Epidermal melanocyte (primary cell): ENCODE data around the gene C19orf53.
"Not testable (repeated sequence)": the region's sequence is repeated elsewhere in the genome, so short reads cannot be mapped to it uniquely, and the experiment has no call there.

Experiments used
- DNase-seq: peaks from one replicate; pipeline ENCODE4 v3.0.0; 2011; ENCODE audit warnings: low spot score; ENCODE audit not compliant: insufficient read length

The C19orf53 gene

DNA sequence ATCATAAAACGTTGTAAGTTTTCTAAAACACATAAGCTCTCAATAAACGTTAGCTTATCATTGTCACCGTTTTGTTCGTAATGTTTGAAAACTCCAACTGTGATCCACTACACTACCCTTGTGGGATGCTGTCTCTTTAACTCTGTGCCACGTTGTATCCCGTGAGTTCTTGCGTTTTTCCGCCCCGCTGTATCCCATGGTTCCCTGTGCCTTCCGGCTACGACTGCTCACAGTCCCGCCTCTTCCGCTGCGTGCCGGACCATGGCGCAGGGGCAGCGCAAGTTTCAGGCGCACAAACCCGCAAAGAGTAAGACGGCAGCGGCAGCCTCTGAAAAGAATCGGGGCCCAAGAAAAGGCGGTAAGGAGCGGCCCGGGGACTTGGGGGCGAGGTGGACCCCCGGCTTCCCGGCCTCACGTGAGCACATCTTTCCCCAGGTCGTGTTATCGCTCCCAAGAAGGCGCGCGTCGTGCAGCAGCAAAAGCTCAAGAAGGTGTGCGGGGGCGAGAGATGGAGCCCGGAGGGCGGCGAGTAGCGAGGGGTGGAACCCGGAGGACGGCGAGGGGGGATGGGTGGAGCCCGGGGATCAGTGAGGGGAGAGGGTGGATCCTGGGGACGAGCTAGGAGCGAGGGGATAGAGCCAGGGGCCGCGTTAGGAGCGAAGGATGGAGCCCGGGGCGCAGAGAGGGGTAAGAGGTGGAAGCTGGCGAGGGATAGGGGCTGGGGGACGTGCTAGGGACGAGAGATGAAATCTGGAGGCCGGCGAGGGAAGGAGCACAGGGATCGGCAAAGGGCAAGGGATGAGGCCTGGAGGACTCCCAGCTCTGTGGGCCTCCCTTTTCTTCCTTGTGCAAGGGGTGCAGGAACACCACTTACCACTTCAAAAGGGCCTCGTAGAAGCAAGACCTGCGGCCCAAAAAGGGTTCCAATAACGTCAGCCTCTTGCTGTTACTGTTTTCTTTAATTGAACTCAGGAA, at the start of gene C19orf53:
Gene C19orf53 (plus strand): TSS at position 240 of the 975 bp plus-strand sequence. CDS start 22 bp downstream, at position 262.
- peak; percentile 98 for DNase-seq

DNA sequence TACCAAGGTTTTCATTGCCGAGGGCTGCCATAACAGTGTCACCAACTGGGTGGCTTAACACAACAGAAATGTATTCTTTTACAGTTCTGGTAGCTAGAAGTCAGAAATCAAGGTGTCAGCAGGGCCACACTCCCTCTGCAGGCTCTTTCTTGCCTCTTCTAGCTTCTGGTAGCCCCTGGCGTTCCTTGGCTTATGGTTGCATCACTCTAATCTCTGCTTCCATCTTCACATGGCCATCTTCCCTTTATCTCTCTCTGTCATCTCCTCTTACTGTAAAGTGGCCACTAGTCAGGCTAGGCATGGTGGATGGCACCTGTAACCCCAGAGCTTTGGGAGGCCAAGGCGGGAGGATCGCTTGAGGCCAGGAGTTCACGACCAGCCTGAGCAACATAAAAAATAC, 47.9 kb upstream of the C19orf53 start:
- DNase-seq = no peak

DNA sequence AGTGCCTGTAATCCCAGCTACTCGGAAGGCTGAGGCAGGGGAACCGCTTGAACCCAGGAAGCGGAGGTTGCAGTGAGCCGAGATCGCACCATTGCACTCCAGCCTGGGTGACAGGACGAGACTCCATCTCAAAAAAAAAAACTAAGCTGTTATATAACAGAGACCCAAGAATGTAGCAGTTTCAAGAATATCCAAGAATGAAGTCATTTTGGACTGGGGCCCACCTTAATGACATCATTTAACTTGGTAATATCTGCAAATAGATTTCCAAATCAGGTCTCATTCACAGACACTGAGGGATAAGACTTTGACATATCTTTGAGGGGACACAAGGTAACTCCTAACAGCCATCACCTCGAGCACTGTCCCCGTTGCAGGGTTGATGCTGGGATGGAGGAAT, 46.5 kb upstream of the C19orf53 start:
- DNase-seq = no peak

DNA sequence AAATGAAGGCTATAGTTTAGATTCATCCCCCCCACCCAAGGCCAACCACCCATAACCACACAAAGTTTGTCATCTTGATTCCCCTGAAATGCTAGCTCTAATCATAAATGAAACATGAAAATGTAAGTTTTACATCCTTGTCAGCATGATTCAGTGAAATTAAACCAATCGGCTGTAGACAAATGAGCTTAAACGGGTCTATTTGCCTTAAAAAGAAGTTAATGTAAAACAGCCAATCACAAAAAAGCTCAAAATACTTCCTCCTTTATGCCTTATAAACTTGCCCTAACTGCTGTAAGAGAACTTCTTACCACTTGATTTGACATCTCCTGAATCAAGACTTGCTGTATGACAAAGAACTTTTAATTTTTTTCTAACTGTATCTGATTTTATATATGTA, 44.4 kb upstream of the C19orf53 start:
- no peak for DNase-seq

DNA sequence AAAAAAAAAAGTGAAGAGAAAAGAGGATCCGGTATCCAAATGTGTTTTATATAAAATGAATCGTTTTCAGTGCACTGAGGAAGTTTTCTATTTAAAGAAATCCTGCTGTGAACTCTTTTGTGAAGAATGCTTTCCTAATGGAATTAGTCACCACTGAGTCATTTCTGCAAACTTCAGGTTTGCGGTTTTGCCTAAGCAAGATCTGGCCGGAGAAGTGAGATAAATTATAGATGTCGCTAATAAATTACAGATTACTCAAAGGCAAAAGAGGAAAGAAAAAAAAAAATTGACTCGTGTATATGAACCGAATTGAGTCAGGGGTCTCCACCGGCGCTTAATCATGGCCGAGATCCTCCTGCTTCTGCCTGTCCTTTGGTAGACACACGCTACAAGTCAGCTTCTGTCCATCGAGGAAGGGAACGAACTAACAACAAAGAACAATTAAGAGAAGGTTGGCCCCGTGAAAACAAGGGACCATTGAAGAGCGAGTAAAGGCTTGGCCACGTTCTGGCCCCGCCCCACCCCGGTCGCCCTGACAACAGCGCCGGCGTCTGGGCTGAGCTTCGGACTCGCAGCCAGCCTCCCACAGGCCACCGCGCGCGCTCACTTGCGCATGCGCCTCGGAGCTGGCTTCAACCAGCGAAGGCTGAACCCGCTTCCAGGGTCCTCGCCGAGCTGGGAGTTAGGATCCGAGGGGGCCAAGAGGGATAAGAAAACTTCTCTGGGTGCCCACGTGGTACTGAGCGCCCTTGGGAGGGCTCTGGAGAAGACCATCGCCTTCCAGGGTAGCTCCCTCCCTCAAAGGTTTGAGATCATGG, 42.9 kb upstream of the C19orf53 start:
- peak; percentile 96 for DNase-seq

DNA sequence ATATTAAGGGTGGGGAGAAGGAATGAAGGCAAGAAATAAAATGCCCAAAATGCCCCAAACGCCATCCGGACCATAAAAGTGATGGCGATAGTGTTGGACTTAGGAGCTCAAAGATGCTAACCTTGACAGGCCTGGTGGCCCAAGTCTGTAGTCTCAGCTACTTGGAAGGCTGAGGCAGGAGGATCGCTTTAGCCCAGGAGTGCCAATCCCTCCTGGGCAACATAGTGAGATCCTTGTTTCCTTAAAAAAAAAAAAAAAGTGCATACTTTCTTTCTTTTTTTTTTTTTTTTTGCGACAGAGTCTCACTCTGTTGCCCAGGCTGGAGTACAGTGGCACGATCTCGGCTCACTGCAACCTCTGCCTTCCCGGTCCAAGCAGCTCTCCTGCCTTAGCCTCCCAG, 41.9 kb upstream of the C19orf53 start:
- no peak for DNase-seq

DNA sequence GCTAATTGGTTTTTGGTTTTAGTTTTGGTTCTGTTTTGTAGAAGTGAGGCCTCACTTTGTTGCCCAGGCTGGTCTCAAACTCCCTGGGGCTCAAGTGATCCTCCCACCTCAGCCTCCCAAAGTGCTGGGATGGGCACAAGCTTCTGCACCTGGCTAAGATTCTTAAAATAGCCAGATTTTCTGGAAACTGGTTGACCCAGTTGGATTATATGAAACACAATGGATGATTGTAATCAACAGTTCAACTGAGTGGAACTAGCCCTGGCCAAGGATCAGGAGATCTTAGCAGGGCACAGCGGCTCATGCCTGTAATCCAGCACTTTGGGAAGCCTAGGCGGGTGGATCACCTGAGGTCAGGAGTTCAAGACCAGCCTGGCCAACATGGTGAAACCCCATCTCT, 39.5 kb upstream of the C19orf53 start:
- DNase-seq = no peak

DNA sequence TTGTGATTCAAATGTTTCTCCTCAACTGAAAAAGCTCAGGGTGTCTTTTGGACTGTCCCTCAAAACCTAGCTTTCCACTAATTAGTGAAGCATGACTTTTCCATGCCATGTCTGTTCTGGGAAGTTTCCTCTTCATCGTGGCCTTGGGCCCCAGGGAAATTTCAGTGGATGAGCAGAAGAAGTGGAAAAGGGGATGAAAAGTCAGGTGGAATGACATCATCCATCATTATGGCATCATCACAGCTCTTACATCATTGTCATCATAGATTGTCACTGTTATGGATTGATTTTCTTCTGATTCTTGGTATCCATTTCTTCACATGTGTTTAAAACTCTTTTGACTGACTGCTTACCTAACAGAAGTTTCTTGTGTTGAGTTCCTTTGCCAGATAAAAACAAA, 36.2 kb upstream of the C19orf53 start:
- no peak for DNase-seq

DNA sequence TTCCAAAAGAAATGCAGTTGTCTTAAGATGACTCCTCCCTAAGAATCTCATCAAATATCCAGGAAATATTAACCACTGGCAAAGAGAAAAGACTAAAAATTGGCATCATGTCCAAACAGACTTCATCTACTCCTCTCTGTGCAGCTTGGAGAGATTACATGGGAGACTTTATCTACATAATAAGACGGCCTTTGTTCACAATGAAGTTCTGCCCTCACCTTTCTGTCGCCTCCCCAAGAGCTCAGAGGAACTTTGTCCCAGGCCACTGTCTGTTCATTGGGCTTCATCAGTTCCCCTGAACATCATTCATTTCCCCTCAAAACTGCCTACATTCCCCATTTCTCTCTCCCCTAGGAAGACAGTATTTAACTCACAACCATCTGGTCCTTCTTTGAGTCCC, 32.4 kb upstream of the C19orf53 start:
- no peak for DNase-seq

DNA sequence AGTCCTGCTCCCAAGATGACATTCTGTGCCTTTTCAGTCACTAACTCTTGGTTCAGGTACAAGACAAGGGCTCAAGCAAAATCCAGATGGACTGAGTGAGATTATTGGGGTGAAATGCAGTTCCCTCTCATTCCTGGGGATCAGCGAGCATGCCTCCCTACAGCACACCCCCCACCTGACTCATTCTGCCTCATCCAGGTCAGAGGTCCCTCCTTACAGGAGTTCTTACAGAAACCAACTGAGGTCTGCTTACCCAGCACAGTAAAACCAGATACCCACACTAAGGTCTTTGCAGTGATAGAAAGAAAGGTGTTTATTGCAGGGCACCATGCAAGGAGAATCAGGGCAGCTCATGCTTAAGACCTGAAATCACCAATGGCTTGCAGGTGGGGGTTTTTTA, 31.5 kb upstream of the C19orf53 start:
- no peak for DNase-seq

DNA sequence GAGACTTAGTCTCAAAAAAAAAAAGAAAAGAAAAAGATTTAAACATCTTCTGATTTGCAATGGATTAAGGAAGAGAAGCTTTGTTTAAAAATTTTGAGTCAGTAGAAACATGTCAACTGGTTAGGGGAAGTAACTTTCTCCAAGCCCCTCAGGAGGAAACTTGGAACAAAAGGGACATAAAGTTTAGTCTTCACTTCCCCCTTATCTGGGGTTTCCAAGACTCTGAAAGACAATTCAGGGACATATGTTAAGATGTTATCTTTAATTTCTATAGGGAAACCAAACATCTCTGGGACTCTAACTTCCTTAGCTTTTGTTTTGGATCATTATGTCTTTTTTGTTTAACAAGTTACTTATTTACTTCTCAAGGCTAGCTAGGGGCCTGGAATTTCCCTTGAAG, 30.1 kb upstream of the C19orf53 start:
- no peak for DNase-seq

DNA sequence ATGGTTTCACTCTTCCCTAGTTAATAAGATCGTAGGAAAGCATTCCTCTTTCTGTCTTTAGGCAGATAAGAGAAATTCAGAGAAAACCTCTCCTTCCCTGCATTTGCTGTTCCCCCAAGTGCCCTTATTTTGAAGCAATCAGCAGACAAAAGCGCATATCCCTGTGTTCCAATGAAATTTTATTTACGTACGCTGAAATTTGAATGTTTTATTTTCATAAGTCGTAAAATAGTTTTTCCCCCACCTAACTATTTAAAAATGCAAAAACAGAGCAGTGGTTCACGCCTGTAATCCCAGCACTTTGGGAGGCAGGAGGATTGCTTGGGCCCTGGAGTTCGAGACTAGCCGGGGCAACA, 27.2 kb upstream of the C19orf53 start:
- no peak for DNase-seq

DNA sequence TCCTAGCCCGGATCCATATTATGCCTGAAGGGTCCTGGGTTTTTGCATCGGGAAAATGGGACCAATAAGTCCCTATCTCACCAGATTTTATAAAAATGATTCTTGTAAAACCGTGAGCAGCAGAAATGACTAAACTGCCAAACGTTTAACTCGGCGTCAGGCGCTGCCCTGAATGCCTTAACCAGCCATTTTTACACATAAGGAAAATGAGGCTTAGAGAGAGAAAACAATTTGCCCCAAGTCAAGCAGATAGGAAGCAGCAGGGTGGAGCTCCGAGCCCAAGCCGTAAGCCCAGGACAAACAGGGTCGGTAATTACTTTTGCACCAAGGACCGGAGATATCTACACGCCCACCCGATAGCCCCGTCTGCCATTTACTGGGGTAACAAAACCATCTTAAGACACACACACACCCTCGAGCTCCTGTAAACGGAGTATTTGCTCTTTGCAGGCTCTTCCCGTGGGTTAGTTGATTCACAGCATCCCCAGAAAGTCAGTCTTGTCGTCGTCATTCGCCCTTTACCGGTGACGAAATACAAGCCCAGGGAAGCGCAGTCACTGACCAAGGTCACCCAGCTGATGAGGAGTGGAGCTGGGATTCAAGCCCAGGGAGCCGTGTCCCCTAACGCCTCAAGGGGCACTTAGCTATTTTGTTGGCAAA, 26.0 kb upstream of the C19orf53 start:
- DNase-seq = no peak

DNA sequence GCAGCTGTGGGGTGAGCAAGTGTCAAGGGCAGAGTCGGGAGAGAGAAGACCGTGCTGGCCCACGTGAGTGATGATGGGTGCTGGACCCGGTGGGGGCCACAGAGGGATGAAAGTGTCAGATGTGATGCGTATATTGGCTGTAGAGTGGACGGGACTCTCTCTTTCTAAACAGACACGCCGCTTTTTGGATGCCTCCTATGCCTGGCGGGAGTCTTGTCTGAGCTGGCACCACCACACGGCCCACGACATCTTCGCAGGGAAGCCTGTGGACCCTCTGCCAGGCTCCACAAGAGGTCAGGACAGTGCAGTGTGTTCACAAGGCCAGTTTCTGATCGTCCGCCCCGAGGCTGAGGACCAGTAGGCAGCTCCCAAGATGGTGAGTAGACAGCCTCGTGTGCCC, 22.8 kb upstream of the C19orf53 start:
- DNase-seq = no peak

DNA sequence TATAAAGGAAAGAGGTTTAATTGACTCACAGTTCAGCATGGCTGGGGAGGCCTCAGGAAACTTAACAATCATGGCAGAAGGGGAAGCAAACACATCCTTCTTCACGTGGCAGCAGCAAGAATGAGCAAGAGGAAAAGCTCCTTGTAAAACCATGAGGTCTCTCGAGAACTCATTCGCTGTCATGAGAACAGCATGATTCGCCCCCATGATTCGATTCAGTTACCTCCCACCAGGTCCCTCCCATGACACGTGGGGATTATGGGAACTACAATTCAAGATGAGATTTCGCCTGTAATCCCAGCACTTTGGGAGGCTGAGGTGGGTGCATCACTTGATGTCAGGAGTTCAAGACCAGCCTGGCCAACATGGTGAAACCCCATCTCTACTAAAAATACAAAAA, 20.6 kb upstream of the C19orf53 start:
- not testable (repeated sequence) for DNase-seq

DNA sequence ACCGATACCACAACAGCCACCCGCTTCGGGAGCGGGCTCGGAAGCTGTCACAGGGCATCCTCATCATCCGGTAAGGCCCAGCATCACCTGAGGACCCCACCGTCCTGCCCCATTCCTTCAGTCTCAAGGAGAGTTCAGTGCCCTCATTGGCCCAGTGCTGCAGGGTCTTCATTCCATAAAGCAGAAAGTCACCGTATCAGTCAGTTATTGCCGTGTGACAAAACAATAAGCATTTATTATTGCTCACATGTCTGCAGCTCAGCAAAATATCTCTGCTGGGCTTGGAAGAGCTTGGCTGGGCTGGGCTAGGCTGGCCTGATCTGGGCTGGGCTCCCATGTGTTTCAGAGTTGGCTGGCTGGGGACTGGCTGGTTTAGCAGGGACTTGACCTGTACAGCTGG, 18.0 kb upstream of the C19orf53 start:
- DNase-seq = no peak

DNA sequence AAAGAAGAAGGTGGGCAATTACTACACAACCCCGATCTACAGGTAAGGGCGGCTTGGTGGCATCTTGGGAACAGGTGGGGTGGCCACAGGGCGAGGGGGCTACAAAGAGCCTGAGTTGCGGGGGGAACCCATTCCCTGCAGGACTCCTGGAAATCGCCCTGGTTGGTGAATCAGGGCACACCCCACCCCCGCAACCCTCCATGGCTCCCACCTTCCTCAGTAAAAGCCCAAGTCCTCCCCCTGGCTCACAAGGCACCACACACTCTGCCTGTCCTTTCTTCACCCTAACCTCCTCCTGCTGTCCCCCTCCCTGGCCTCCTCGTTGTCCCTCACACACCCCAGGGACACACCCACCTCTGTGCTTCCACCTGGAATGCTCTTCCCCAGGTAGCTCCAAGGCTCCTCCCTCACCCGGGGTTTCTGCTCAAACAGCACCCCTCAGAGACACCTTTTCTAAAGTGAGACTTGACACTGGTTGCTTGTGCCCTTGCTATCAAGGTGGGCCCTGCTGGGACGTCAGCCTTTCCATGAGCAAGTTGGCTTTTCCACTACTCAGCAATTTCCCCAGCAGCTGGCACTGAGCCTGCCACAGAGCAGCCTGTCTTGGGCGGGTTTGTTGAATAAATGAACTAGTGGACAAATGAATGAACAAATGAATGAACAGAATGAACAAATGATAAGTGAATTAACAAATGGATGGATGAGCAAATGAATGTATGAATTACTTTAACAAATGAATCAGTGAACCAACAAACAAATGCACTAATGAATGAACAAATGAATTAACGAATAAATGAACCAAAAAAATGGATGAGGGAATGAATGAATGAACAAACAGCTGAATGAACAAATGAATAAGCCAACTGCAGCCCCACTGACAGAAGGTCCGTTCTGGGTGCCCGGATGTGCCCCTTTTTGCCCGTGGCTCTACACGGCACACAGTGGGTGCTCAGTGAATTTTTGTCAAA, 16.2 kb upstream of the C19orf53 start:
- DNase-seq = no peak

DNA sequence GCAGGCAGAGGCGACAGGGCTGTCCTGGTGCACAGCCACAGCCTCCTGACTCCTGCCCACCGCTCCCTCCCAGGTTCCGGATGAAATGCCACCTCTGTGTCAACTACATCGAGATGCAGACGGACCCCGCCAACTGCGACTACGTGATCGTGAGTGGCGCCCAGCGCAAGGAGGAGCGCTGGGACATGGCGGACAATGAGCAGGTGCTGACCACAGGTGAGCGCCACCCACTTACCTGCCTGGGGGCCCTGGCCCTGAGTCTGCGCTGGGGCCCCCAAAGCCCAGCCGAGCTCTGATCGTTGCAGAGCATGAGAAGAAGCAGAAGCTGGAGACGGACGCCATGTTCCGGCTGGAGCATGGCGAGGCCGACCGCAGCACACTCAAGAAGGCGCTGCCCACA, 15.5 kb upstream of the C19orf53 start:
- no peak for DNase-seq

DNA sequence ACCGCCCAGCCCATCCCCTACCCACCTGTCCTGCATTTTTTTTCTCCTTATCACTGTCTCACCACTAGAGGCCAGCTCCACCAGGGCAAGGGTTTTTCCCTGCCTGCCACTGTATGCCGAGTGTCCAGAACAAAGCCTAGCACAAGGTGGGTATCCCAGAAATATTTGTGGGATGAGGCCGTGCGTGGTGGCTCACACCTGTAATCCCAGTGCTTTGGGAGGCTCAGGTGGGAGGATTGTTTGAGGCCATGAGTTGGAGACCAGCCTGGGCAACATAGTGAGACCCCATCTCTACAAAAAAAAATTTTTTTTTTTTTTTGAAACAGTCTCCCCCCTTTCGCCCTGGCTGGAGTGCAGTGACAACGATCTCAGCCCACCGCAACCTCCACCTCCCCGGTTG, 12.8 kb upstream of the C19orf53 start:
- DNase-seq = no peak

DNA sequence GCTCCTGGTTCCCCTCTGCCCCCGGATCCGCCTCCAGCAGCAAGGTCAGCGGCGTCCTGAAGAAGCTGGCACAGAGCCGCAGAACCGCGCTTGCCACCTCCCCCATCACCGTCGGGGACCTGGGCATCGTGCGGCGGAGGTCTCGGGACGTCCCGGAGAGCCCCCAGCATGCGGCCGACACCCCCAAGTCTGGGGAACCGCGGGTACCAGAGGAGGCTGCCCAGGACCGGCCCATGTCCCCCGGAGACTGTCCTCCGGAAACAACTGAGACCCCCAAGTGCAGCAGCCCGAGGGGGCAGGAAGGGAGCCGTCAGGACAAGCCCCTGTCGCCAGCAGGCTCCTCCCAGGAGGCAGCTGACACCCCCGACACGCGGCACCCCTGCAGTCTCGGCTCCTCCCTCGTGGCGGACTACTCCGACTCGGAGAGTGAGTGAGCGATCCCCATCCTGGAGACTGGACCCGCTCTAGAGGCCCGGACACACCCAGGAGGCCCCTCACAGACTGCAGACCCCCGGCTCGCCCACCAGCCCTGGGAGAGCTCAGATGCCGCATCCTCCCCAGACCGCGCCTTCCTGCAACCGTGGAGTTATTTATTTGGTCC, 11.5 kb upstream of the C19orf53 start:
- no peak for DNase-seq
